OCI-LY3 (cell line): ENCODE measurements around the gene TCP11L1.

Experiments used
- CTCF ChIP-seq: fragments of 200-600, 300-600 bp; sonication (generic); IDR thresholded peaks from 2 replicates; pipeline ENCODE4 v1.5.1; 2014; ENCODE audit warnings: antibody characterized with exemption, low read length, low read depth
- EZH2phosphoT487 ChIP-seq: fragments of 200-600 bp; shearing (Covaris generic); IDR thresholded peaks from 2 replicates; pipeline ENCODE4 v1.6.1; 2018; ENCODE audit warnings: antibody characterized with exemption, mixed run types, low read depth

- TF ChIP-seq EZH2phosphoT487 (no peak), CTCF (no peak)
Measured at GRCh38 chr11:33068611-33069340, 29.4 kb downstream of the TCP11L1 start.
